NCI-H2081 (cell line): ENCODE data around the gene PODXL.
"Not testable (repeated sequence)": the region's sequence is repeated elsewhere in the genome, so short reads cannot be mapped to it uniquely, and the experiment has no call there.

ENCODE experiments used
- DNase-seq, 2 experiments: peaks; one replicate each; lab custom pipeline; 2025; lab: John Stamatoyannopoulos, UW

The PODXL gene

DNA sequence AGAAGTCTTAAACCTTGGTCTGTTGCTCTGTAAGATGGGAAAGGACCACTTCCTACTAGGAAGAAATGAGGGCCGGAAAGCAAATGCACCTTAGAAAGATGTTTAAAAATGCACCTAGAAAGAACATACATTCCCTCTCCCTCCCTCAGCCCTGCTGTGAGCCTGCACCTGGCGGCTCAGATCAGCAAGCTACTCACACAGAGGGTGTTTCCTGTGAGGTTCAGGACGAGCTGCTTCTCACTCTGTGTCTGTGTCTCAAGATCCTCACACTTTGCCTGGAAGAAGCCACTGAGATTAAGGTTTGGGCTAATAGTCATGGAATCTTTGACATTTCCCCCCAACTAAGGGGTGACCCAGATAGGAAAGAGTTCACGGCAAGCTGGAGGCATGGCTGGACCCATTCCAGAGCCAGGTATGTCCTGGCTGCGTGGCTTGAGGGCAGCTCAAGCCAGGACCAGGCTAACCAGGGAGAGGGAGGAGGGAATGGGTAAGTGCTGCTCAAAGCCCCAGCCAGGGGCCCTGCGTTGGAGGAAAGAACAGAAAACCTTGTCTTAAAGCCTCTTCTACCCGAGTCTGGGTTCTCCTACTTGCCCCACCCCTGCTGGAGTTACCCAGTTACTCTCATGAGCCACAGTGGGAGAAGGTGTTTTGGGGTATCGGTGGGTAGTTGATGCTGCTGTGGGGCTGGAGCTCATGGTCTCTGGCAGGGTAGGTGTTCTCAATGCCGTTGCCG lies 47.5 kb downstream of the PODXL start:
- no peak for DNase-seq

DNA sequence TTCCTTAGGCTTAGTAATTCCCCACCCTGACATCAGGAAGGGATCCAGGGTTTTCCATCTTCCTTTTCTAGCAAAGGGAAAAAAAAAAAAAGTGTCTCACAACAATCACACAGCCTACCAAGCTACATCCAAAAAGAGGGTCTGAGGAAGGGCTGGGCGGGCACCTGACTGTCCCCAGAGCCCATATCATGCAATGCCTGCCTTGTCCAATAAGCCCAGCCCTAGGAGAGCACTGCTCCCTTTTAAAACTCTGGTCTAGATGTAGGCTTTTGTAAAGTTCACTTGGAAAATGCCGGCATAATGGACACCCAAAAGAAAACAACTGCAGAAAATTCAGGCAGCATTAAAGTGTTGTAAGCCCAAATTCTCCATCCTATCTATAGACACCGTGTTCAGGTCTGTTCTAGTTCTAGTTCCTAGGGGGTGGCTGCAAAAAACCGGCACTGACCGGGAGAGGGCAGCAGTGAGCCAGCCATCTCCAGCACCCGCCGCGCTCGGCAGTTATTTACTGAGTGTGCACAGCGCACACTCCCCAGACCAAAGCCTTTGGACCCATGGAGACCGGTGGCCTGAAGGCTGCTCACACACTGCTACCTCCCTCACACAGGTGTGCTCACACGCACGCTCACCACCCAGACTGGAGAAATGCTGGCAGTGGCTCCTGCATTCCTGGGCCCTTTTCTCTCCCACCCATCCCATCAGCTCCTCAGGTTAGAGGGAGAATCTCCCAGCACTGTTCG lies 48.7 kb downstream of the PODXL start:
- peak; percentile 61 to 78 for DNase-seq

DNA sequence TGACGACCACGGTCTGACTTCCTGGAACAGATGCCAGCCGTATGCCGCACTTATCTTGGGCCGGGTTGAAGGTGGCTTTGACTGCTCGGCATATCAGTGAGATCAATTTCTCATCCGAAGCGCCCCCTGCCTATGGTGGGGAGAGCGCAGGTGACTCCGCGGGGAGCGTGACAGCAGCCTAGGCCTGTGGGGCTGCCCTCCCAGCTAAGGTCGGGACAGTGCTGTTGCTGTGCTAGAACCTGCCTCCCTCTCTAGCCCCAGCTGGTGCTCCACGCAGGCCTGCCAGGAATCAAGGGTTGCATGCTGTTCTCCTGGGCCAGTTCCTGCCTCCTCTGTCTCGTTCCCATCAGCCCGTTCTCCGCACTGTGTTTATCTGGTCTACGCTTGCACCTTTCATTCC lies 49.8 kb downstream of the PODXL start:
- no peak for DNase-seq

DNA sequence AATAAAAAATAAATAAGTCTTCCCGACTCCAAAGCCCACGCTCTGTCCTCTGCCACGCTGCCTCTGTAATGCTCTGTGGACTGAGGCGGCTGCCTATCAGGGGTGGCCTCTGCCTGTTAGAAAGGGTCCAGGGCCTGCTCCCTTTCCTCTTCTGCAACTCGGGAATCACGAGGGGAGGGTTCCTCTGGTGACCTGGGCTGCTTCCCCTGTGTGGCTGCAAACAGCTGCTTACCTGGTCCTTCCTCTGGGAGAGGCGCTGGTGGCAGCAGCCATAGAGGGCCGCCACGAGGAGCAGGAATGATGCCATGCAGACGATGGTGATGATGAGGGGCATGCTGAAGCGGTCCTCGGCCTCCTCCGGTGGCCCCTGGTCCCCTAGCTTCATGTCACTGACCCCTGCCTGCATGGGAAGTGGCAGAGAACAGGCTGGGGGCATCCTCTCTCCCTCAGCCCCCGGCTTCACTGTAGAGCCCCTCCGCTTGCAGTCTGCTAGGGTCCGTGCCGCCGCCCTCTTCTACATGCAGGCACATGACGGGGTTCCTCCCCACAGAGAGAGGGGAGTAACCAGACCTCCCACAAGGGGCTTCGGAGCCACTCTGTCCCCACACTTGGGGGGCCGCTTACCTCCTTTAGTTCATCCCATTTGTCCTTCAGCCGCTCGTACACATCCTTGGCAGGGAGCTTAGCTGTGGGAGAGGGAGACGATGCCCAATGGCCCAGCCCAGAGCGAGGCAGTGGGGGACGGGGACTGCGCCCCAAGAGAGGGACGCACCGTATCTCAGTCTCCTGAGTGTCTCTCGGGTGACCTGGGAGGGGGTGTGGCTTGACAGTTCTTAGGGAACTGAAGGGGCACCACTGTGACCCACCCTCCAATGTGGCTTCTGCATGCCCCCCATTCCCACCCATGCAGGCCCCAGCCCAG lies 50.5 kb downstream of the PODXL start:
- DNase-seq, result no peak

DNA sequence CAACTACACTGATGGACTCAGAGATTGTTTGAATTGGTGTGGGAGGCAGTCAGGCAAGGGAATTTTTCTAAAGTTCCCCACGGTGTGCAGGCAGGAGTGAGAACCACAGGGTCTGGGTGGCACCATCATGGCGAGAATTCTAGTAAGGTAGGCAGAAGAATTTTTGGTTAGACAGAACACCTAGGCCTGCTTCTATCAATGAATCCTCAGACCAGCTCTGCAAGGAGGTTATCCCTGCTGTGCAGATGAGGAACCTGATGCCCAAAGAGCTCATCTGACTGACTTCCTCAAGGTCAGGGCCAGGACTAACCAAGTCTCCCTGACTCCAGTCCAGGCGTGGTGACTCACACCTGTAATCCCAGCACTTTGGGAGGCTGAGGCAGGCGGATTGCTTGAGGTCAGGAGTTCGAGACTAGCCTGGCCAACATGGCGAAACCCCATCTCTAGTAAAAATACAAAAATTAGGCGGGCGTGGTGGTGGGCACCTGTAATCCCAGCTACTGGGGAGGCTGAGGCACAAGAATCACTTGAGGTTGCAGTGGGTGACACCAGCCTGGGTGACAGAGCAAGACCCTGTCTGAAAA lies 51.3 kb downstream of the PODXL start:
- DNase-seq, result not testable (repeated sequence)

DNA sequence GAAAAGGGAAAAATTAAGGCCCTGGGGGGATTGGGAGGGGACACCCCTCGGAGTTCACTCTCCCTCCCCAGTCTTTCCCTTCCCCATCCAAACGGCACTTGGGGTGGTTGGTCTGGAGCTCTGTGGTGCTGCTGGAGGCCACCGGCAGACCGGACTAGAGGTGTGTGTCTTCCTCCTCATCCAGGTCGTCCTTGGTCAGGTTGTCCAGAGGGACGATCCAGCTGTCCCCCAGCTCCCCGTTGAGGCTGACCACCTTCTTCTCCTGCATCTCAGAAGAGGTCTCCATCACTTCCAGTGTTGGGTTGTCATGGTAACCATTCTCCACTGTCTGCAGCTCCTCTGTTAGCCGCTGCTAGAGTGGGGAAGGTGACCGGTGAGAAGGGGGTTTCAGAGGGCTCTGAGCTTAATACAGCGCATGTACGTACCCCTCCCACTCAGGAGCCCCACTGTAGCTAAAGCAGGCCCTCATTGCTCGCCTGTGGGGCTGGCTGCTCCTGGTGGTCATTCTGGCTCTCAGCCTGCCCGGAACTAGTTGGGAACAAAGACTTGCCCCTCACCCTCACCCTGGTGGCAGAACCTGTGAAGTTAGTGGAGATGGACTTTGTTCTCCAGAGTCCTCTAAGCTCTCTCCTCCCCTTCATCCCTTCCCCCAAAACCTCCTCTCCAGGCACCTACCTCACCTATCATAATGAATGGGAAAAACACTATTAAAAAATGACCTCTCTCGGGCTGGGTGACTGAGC lies 52.1 kb downstream of the PODXL start:
- no peak for DNase-seq

DNA sequence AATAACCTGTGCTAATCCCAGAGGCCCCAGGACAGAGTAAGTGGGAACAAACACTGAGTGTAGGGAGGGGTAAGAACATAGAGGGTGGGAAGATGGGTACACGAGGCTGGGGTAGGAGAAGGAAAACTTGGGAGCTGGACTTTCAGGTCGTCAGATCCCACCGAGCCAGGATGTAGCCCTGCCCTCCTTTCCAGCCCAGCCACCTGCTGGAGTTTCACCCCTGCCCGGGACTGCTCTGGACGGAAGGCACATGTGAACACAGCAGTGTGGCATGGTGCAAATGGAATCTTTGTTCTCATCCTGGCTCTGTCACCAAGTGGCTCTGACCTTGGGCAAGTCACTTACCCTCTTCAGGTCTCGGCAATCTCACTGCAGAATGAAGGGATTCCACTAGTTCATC lies 52.8 kb downstream of the PODXL start:
- DNase-seq, result no peak

DNA sequence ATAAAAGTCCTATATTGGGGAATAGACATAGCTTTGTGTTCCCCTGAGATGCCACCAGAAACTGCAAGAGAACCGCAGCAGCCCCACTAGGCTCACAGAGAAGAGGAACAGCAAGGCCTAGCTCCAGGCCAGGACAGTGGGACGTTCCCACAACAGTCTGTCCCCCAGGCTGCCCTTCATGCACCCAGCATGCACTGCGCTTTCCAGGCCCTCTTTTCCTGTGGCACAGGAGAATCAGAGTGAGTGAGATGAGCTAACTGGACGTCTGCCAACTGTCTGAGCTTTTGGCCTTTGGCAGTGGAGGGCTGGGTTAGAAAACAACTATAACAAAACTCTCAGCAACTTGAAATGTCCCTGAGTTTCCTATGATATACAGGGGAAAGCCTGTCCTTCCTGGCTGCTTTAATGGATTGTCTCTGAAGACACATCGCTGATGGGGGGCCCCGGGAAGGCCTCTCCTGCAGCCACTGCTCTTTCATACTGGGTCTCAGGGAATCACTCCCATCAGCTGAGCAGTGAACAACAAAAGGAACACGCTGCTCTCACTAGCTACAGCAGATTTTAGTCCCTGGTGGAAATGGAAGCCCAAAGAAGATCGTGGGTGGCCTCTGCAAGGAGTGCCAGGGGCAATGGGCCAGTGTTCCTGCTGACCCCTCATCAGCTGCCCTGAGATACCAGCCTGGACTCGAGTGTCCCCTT lies 53.5 kb downstream of the PODXL start:
- no peak for DNase-seq

DNA sequence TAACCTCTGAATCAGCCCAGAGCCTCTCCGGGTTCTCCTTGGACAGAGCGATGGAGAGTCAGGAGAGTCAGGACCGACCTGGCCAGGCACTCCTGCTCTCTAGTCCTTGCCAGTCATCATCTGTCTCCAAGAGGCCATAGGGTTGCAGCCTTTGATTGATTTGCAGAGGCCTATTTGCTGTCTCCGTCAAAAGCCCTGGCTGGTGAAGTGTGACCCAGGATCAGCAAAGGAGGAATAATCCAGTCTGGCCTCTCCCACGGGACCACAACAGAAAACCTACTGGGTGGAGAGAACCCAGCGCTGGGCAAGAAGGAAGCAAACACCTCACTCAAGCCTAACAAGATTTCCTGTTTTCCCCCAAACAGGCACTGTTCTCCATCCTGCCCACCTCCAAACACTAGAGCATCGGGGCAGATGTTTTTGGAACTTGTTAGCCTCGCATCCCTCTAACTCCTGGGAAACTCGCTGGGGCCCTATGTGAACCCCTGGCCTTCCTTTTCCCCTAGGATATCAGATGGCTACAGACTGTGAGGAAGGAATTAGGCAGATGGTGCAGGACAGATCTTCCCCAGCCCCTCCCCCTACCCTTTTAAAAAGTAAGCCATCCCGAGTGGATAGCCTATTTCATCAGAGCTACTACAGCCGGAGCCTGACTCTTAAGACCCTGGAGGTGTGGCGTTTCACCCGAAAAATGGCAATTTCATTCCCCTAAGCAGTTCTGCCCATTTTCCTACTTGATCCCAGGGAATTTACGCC lies 54.3 kb downstream of the PODXL start:
- no peak for DNase-seq

DNA sequence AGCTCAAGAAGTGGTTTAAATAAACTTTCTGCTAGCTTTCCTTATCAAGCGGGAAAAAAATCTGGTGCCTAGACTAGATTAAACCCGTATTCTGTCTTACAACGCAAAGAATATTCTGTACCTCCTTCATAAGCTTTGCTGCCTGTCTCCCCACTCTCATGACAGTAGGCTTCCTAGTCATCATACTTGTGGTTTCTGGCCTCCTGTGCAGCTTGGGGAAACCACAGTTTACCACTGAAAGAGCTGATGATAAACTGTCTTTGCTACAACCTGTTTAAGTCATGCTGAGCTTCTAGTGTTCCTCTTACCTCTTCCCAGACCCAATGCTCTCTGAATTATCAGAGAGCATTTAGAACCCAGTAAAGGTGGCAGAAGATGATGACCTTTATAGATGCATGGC lies 55.0 kb downstream of the PODXL start:
- DNase-seq, result no peak

DNA sequence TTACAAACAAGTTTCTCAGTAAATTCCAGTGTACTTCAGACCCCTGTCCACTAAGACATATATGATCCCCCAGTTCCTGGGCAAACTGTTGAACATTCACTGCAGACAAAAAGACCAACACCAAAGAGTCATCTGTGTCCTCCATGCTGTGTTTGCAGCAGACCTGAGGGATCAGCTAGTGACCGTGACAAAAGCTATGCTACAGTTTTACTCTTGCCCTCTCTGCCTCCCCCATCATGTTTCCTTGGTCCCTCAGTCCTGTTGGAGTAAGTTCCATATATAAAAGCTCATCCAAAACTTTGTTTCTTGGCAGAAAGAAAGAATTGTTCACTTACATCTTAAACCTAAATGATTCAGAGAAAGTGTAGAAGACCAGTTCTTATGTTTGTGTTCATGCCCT lies 56.1 kb downstream of the PODXL start:
- no peak for DNase-seq

DNA sequence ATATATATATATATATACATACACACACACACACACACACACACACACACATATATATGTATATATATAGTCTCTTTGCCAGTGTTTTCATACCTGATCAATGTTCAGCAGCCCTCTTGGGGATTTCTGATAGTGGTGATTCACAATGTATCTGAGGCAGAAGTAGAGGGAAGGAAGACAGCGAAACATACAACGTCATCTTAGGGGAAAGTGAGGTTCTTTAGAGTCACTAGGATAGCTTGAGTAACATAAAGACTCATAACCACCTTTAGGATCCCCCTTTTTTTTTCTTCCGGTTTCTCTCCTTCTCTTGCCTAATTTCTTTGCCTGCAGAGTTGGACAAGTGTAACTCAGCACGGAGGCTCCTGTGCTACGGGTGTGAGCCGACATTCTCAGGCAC lies 56.6 kb downstream of the PODXL start:
- no peak for DNase-seq

DNA sequence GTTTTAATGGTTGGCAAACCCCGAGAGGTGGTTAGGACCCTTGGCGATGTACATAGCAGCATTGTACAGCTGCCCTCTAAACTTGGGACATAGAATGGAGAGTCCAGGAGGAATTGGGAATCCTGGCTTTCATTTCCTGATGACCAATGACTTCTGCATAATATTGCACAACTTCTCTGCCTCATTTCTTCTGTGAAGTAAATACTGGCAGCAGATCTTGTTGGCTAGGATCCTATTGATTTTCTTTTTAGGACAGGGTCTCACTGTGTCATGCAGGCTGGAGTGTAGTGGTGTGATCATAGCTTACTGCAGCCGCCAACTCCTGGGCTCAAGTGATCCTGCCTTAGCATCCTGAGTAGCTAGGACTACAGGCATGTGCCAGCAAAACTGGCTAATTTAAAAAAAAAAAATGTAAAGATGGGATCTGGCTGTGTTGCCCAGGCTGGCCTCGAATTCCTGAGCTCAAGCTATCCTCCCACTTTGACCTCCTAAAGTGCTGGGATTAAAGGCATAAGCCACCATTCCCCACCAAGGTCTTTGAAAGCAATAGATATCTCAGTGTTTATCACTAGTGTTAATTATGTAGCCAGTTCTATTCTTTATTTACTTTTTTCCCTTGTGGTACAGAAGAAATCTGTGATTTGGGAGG lies 58.1 kb downstream of the PODXL start:
- DNase-seq, result no peak

DNA sequence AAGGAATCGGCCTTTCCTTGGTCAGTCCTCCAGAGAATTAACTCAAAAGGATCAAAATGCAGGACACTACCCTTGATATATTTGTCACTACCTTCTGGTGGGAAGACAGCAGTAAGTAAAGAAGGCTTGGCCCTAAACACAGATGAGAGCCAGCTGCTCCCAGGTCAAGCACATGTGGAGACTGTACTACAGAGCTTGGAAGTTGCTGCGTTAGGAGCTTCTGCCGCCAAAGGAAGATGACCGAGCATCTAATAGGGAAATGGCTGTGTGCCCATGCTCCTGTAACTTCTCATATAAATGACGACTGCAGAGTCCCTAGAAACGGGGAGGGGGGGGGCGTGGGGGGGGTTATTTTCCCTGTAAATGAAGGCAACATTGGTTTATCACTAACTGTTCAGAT lies 59.0 kb downstream of the PODXL start:
- no peak for DNase-seq

DNA sequence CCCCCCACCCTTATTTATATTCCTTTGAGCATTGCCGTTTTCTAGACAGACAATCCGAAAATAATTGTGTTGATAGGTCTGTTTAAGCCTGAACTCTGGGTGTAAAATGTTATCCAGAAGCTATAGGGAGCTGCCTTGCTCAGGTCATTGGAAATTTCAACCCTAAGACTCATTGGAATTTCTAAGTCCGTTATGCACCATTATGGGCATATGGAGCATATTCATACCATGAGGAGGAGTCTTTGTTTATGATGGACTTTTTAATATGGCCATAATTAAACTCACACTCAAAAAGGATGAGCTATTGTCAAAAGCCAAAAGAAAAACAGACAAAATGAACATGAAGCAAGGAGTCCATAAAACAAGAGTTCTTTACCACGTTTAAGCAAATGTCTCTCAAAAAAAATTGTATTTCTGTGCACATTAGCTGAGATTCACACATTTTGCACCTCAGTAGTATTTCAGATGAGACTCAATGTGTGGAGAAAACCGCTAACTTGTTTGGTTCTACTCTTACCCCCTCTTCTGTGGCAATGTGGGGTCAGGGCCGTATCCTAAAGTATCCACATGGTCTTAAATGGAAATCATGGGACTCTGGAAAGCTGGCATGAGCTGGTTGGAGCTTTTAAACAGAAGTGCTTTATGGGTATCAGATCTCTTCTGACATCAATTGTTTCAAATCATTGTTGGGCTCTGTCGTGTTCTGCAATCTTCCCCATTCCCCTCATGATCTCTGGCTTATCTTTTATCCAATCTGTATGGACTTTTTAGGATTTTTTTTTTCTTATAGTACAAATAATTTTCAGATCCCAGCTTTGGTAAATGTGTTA lies 60.5 kb downstream of the PODXL start:
- no peak for DNase-seq

DNA sequence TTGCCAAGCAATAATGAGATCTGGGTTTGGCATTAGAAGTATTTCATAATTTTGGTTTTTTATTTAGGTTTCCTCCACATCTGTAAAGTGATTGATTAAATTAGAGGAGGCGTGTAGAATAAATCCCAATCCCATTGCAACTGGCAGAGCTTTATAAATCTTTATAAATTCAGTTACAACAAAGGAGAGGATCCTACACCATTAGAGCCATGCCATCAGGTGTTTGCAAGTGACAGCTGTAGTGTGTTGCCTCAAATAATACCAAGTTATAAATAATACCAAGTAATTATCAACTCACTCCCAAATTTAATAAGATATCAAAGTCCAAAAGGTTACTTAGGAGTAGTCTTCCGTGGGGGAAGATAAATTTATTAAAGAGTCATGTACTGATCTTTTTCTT lies 62.2 kb downstream of the PODXL start:
- no peak for DNase-seq

DNA sequence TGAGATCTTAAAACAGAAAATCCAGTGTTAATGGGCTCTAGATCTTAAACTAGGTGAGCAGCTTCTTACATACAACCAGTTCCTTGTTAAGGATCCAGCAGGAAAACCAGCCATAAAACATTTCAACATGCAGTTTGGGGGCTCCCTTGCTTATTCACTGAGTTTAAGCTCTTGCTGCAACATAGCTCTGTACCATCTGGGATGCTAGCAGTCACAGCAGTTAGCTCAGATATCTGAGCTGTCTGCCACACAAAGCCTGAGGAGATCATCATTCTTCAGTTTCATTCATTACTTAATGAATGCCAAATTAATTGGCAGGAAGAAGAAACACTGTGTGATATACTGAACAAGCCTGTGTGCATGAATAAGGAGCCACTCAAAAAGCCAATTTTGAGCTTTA lies 62.8 kb downstream of the PODXL start:
- no peak for DNase-seq

DNA sequence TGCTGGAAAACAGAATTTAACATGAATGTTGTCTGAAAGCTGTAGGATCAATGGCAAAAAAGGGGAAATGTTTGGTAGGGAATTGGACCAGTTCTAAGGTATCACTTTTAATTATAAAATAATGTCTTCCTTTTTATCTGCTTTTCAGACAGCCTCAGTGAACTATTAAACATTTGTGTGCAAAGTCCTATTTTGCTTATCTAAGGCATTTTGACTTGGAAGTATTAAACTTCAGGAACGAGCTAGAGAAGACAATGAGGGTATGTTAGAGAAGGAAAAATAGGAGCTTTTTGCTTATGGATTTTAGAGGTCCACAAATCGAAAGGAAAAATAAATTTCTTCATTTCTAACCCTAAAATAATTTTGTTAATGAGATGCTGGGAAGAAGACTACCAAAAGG lies 63.3 kb downstream of the PODXL start:
- DNase-seq, result no peak

DNA sequence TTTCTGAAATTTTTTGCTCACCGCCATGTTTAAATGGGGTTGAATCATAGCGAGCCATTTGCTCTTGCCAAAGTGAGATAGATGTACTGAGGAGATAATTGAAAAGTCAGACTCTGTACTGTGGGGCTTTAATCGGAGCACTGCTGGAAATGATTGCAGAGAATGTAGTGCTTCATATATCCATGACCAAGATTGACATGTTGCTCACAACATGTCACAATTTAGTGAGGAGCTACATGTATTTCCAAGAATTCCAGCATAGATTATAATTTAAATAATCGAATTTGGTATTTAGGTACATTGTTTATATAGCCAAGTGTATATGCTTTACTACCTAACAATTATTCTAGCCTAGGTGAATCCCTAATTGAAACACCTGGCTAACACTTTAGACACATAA lies 66.5 kb downstream of the PODXL start:
- DNase-seq, result no peak
